GM23338 (cell line): ENCODE data around the gene GPRASP3.

ENCODE experiments used
- CREB1 ChIP-seq: fragments of 250-450 bp; sonication (Bioruptor Pico); IDR thresholded peaks from 2 replicates; pipeline ENCODE4 v1.5.0; 2020; ENCODE audit warnings: low read depth, mild to moderate bottlenecking, moderate library complexity
- ETS1 ChIP-seq: IDR thresholded peaks from 2 replicates; pipeline ENCODE4 v1.6.1; 2016; ENCODE audit warnings: antibody characterized with exemption
- EZH2 ChIP-seq: fragments of 200-600 bp; sonication (generic); IDR thresholded peaks from one replicate; pipeline ENCODE4 v1.8.0; 2017; ENCODE audit warnings: antibody characterized with exemption, mild to moderate bottlenecking, low read depth; ENCODE audit not compliant: unreplicated experiment
- EZH2phosphoT487 ChIP-seq: fragments of 200-600 bp; sonication (generic); IDR thresholded peaks from one replicate; pipeline ENCODE4 v1.8.1; 2018; ENCODE audit warnings: antibody characterized with exemption; ENCODE audit not compliant: unreplicated experiment
- POLR2AphosphoS5 ChIP-seq: IDR thresholded peaks from 2 replicates; pipeline ENCODE4 v1.6.1; 2016; ENCODE audit warnings: antibody characterized with exemption, low read depth
- STAT1 ChIP-seq: IDR thresholded peaks from one replicate; pipeline ENCODE4 v1.6.1; 2016; ENCODE audit warnings: antibody characterized with exemption; ENCODE audit not compliant: unreplicated experiment
- ZNF114 ChIP-seq: fragments of 250-450 bp; sonication (Bioruptor Pico); IDR thresholded peaks from 2 replicates; pipeline ENCODE4 v1.5.0; 2020; ENCODE audit warnings: mild to moderate bottlenecking, moderate library complexity
- TF ChIP-seq, protein P1 (sequence below), 2 experiments: fragments of 200-600 bp in 1 of 2; sonication (generic) in 1 of 2; conservative IDR thresholded peaks; 2 replicates each; pipeline versions ENCODE4 v1.5.1 to v1.6.1; 2016 to 2017; ENCODE audit warnings: antibody characterized with exemption in 2 of 2, low read depth in 2 of 2, mild to moderate bottlenecking in 2 of 2, moderate library complexity in 1 of 2

DNA sequence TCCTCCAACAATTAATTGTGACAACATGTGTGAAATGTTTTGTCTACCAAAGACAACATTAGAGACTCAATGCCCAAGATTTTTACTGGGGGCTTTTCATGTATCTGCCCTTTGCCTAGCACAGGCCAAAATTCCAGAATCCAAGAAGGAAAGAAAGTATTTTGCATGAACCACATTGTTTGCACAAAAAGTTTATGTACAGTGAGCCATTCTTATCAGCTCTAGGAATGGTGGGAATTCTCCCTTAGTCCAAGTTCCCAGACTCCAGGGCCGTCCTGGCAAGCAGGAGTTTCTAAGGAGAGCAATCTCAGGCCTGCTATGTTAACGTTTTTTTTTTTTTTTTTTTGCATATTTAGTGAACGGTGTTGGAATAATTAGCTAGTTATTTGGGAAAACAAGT lies 47.7 kb upstream of the GPRASP3 start:
- TF ChIP-seq, protein P1, sequence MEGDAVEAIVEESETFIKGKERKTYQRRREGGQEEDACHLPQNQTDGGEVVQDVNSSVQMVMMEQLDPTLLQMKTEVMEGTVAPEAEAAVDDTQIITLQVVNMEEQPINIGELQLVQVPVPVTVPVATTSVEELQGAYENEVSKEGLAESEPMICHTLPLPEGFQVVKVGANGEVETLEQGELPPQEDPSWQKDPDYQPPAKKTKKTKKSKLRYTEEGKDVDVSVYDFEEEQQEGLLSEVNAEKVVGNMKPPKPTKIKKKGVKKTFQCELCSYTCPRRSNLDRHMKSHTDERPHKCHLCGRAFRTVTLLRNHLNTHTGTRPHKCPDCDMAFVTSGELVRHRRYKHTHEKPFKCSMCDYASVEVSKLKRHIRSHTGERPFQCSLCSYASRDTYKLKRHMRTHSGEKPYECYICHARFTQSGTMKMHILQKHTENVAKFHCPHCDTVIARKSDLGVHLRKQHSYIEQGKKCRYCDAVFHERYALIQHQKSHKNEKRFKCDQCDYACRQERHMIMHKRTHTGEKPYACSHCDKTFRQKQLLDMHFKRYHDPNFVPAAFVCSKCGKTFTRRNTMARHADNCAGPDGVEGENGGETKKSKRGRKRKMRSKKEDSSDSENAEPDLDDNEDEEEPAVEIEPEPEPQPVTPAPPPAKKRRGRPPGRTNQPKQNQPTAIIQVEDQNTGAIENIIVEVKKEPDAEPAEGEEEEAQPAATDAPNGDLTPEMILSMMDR (conservative IDR thresholded peaks at IDR 0.05; ENCODE audit: low read depth in 2 of 2): no peak
- TF ChIP-seq EZH2phosphoT487 (no peak), CREB1 (no peak), ETS1 (no peak), EZH2 (no peak), STAT1 (no peak), ZNF114 (CRISPR knock-in tag) (no peak), POLR2AphosphoS5 (no peak)
